ENCODE measurements around the gene TRABD2B. TPM values are rescaled to one million over a fixed set of nuclear protein-coding genes. Genes with fewer than 3 reads are reported as not detected.
A peak's percentile ranks its signal among the peaks of the same experiment; 100 is the strongest.

The TRABD2B gene
- total RNA-seq, 1 experiment from 2014 or later: 2.0 TPM

- H3K36me3 ChIP-seq (replicated peaks; ENCODE audit: control insufficient read depth, insufficient read depth, low read length): no peaks in the 10 kb centered on the region
- no peak overlapping the region for H3K4me3 ChIP-seq (ENCODE audit: insufficient read depth, low read depth, low read length)
- no peaks in the 10 kb centered on the region for H3K27me3 ChIP-seq (ENCODE audit: control insufficient read depth, insufficient read depth, low read length)
- DNase-seq: no peak
Observed at GRCh38 chr1:47823040-47823808, 174.0 kb downstream of the TRABD2B start.

- Histone ChIP-seq H3K36me3 (replicated peaks; ENCODE audit: control insufficient read depth, insufficient read depth, low read length) (no peaks in the 10 kb centered on the region), H3K4me3 (ENCODE audit: insufficient read depth, low read depth, low read length) (no peak overlapping the region), H3K27me3 (ENCODE audit: control insufficient read depth, insufficient read depth, low read length) (no peaks in the 10 kb centered on the region)
- no peak for DNase-seq
Observed at GRCh38 chr1:47821760-47822159, 175.4 kb downstream of the TRABD2B start.

DNA sequence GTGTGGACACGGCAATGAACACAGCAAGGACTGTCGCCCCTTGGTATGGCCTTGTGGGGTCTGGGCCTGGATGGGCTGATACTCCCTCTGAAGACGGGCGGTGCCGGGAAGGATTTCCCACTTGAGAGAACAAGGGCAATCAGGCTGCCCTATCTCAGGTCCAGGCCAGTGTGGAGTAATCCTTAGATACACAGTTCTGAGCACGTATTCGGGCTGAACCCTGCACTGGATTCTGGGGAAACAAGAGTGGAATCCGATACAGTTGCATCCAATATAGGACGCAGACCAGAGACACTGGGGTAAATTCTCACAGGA is 177.7 kb downstream of the TRABD2B start:
- no peaks in the 10 kb centered on the region for H3K36me3 ChIP-seq (replicated peaks; ENCODE audit: control insufficient read depth, insufficient read depth, low read length)
- DNase-seq: no peak
- H3K4me3 ChIP-seq (ENCODE audit: insufficient read depth, low read depth, low read length): no peak overlapping the region
- H3K27me3 ChIP-seq (ENCODE audit: control insufficient read depth, insufficient read depth, low read length): no peaks in the 10 kb centered on the region

- Histone ChIP-seq H3K36me3 (replicated peaks; ENCODE audit: control insufficient read depth, insufficient read depth, low read length) (no peaks in the 10 kb centered on the region), H3K4me3 (ENCODE audit: insufficient read depth, low read depth, low read length) (no peak overlapping the region), H3K27me3 (ENCODE audit: control insufficient read depth, insufficient read depth, low read length) (no peaks in the 10 kb centered on the region)
- DNase-seq: no peak
Observed at GRCh38 chr1:47818682-47819573, 178.3 kb downstream of the TRABD2B start.

DNA sequence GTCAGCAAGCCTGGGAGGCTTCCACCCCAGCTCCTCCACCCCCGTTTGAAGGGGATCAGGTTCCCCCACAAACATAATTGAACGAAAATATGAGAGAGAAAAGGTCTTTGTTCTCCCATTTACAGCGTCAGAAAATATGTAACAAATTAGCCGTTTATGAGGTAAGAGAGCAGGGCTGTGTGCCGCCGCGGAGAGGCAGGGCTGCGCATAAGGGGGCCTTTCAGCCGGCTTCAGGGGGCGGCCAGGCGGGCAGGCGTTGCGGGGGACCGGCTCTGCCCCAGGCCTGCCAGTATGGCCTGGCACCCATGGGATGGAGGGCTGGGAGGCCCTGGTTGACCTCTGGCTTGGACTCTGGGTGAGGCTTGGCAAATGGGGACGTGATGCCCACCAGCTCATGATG is 179.3 kb downstream of the TRABD2B start:
- no peak for DNase-seq
- H3K4me3 ChIP-seq (ENCODE audit: insufficient read depth, low read depth, low read length): no peak overlapping the region
- H3K36me3 ChIP-seq (replicated peaks; ENCODE audit: control insufficient read depth, insufficient read depth, low read length): no peaks in the 10 kb centered on the region
- H3K27me3 ChIP-seq (ENCODE audit: control insufficient read depth, insufficient read depth, low read length): no peaks in the 10 kb centered on the region

DNA sequence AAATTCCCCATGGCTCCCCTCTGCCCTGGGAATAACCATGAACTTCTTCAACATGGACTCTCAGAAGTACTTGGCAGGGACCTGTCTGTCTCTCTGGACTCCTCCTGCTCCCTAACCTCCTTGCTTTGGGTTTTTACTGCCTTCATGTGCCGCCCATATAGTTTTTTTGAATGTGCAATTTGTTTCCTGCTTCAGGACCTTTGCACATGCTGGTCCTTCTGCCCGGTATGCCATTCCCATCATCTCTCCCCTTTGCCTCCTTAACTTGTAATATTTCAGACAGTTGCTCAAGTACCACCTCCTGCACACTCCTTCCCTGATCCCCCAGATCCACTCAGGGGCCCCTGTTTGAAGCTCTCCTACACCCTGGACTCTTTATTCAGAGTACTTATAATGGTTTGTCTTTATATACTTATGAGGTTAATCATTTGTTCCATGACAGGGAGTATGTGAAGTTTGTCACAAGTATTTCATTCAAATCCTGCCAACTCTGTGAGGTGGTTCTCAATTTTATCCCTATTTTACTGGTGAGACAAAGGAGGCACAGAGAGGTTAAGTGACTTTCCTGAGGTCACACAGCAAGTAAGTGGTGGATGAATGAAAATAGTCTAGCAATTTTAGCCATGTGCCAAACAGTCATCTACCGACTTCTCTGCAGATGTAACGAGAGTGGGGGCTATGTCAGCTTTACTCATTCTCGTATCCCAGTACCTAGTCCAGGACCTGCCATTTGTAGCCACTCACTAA is 180.7 kb downstream of the TRABD2B start:
- Histone ChIP-seq H3K36me3 (replicated peaks; ENCODE audit: control insufficient read depth, insufficient read depth, low read length) (no peaks in the 10 kb centered on the region), H3K4me3 (ENCODE audit: insufficient read depth, low read depth, low read length) (no peak overlapping the region), H3K27me3 (ENCODE audit: control insufficient read depth, insufficient read depth, low read length) (no peaks in the 10 kb centered on the region)
- no peak for DNase-seq

- H3K27me3 ChIP-seq (ENCODE audit: control insufficient read depth, insufficient read depth, low read length): no peaks in the 10 kb centered on the region
- H3K36me3 ChIP-seq (replicated peaks; ENCODE audit: control insufficient read depth, insufficient read depth, low read length): no peaks in the 10 kb centered on the region
- H3K4me3 ChIP-seq (ENCODE audit: insufficient read depth, low read depth, low read length): no peak overlapping the region
- no peak for DNase-seq
Observed at GRCh38 chr1:47814612-47815395, 182.4 kb downstream of the TRABD2B start.

DNA sequence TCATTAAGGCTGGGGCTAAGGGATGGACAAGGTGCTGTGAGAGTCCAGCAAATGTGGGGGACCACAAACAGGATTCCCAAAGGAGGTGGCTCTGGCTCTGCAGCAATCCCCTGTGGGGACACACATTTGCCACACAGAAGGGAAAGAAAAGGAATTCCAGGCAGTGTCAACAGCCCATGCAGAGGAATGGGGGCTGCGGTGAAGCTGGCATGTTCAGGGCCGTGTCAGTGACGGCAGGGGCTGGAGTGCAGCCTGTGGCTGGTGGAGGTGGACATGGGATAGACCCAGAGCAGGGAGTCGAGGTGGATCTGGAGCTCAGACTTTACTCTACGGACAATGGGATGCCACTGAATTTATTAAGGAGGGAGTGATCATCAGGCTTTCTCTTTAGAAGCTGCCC is 183.2 kb downstream of the TRABD2B start:
- Histone ChIP-seq H3K27me3 (ENCODE audit: control insufficient read depth, insufficient read depth, low read length) (no peaks in the 10 kb centered on the region), H3K36me3 (replicated peaks; ENCODE audit: control insufficient read depth, insufficient read depth, low read length) (no peaks in the 10 kb centered on the region), H3K4me3 (ENCODE audit: insufficient read depth, low read depth, low read length) (no peak overlapping the region)
- DNase-seq: no peak

GRCh38 chr1:47812904-47813514 is 184.2 kb downstream of the TRABD2B start:
- H3K27me3 ChIP-seq (ENCODE audit: control insufficient read depth, insufficient read depth, low read length): no peaks in the 10 kb centered on the region
- DNase-seq: peak; percentile 64
- H3K4me3 ChIP-seq (ENCODE audit: insufficient read depth, low read depth, low read length): no peak overlapping the region
- H3K36me3 ChIP-seq (replicated peaks; ENCODE audit: control insufficient read depth, insufficient read depth, low read length): no peaks in the 10 kb centered on the region

DNA sequence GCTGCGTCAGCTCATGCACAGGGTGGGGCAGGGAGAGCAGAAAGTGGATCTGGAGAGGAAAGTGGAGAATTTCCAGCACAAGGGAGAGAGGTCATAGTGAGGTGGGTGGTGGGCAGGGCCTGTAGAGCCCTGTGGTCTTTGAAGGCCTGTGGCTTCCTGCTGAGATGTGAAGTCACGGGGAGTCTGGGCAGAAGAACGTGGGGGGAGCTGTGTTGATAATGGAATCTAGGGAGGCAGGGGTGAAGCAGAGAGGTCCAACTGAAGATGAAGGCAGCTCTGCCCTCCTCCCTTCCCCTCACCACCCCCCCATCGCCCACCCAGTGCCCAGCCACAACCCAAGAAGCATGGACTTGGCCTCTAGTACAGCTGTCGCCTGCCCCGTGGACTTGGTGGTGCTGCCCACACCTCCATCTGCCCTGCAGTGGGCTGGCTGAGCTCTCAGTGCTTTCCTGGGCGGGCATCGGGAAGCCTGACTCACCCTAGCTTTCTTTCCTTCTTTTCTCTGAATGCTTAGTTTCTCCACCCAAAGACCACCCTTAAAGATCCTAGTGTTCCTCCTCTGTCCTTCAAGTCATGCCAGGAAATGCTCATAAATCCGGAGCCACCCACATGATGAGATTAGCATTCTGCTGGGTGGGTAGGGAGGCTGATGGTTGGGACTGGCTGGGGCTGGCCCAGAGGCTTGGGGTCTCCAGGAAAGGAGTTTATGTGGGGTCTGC is 186.1 kb downstream of the TRABD2B start:
- Histone ChIP-seq H3K27me3 (ENCODE audit: control insufficient read depth, insufficient read depth, low read length) (no peaks in the 10 kb centered on the region), H3K4me3 (ENCODE audit: insufficient read depth, low read depth, low read length) (no peak overlapping the region), H3K36me3 (replicated peaks; ENCODE audit: control insufficient read depth, insufficient read depth, low read length) (no peaks in the 10 kb centered on the region)
- no peak for DNase-seq

DNA sequence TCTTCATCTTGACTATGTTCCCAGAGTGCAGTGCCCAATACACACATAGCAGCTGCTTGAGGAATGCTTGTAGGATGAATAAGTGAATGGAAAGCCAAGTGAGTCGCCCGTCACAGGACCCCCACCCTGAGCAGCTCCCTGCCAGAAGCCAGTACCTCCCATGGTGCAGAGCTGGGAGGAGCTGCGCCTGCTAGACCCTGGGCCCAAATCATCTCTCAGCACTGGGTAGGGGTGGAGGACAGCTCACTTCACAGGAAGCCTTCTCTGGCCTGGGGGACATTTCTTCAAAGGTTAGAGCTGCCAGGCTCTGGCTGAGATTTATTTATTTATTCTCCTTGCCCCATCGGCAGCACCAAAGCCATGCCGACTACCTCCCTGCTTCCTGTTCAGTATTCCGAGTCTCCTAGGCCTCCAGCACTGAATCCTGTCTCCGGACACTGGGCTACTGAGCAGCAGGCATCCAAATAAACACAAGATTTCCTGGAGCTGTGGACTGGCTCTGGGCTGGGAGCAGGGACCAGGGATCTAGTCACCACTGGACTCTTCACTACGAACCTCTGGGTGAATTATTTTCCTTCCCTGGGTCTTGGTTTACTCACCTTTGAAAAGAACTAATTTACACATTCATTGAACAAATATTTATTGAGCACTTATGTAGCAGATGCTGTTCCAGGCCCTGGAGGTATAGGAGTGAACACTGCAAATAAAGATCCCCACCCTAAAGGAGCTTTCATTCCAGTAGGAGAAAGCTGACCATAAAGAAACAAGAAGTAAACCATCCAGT is 187.7 kb downstream of the TRABD2B start:
- no peaks in the 10 kb centered on the region for H3K36me3 ChIP-seq (replicated peaks; ENCODE audit: control insufficient read depth, insufficient read depth, low read length)
- DNase-seq: no peak
- H3K27me3 ChIP-seq (ENCODE audit: control insufficient read depth, insufficient read depth, low read length): no peaks in the 10 kb centered on the region
- no peak overlapping the region for H3K4me3 ChIP-seq (ENCODE audit: insufficient read depth, low read depth, low read length)

DNA sequence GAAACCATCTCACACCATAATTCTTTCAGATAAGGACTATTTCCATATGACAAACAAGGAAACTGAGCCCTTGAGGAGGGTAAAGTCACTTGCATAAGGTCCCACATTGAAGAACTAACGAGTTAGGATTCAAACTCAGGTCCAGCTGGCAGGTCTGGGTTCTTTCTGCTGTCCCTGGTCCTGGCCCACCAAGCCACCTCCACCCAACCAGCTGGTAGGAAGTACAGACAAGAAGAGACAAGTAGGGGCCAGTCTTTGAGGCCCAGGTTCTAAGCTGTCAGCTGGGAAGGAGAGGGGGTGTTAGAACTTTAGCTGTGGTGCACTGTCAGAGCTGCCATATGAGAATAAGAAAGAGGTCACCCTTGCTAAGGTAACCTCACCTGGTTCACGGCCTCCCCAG is 188.6 kb downstream of the TRABD2B start:
- H3K4me3 ChIP-seq (ENCODE audit: insufficient read depth, low read depth, low read length): no peak overlapping the region
- H3K36me3 ChIP-seq (replicated peaks; ENCODE audit: control insufficient read depth, insufficient read depth, low read length): no peaks in the 10 kb centered on the region
- H3K27me3 ChIP-seq (ENCODE audit: control insufficient read depth, insufficient read depth, low read length): no peaks in the 10 kb centered on the region
- no peak for DNase-seq

GRCh38 chr1:47805921-47806361 is 191.2 kb downstream of the TRABD2B start:
- no peak for DNase-seq
- H3K4me3 ChIP-seq (ENCODE audit: insufficient read depth, low read depth, low read length): no peak overlapping the region
- H3K36me3 ChIP-seq (replicated peaks; ENCODE audit: control insufficient read depth, insufficient read depth, low read length): no peaks in the 10 kb centered on the region
- H3K27me3 ChIP-seq (ENCODE audit: control insufficient read depth, insufficient read depth, low read length): no peaks in the 10 kb centered on the region

Data from H7 (cell line).